HG02970 (cell line): Measurements from ENCODE around the gene COQ2.
"Not testable (repeated sequence)": the region's sequence is repeated elsewhere in the genome, so short reads cannot be mapped to it uniquely, and the experiment has no call there.

Source experiments
- ATAC-seq: cut with Tn5 transposase; IDR thresholded peaks from one replicate; pipeline ENCODE4 v1.9.1; 2021; ENCODE audit warnings: mild to moderate bottlenecking, moderate library complexity, moderate number of reproducible peaks; ENCODE audit not compliant: unreplicated experiment, low FRiP score

The COQ2 gene

GRCh38 chr4:83285055-83285407 lies 433 bp upstream of the COQ2 start:
- no peak for ATAC-seq

- ATAC-seq = no peak
These were observed 1.4 kb downstream of the COQ2 start for GRCh38 chr4:83283181-83283580.

GRCh38 chr4:83282049-83282535 lies 2.5 kb downstream of the COQ2 start:
- no peak for ATAC-seq

GRCh38 chr4:83281307-83281706 lies 3.3 kb downstream of the COQ2 start:
- no peak for ATAC-seq

- ATAC-seq = no peak
These were observed 8.1 kb downstream of the COQ2 start for GRCh38 chr4:83276299-83277040.

- not testable (repeated sequence) for ATAC-seq
These were observed 10.7 kb downstream of the COQ2 start for GRCh38 chr4:83273926-83274325.

- no peak for ATAC-seq
These were observed 11.7 kb downstream of the COQ2 start for GRCh38 chr4:83272900-83273299.

GRCh38 chr4:83269256-83269655 lies 15.3 kb downstream of the COQ2 start:
- ATAC-seq = no peak

GRCh38 chr4:83268491-83268890 lies 16.1 kb downstream of the COQ2 start:
- no peak for ATAC-seq

- ATAC-seq = no peak
These were observed 16.6 kb downstream of the COQ2 start for GRCh38 chr4:83267830-83268475.

GRCh38 chr4:83267121-83267829 lies 17.3 kb downstream of the COQ2 start:
- ATAC-seq = no peak

GRCh38 chr4:83266689-83267088 lies 17.9 kb downstream of the COQ2 start:
- ATAC-seq = no peak

- ATAC-seq = no peak
These were observed 21.5 kb downstream of the COQ2 start for GRCh38 chr4:83263106-83263505.

GRCh38 chr4:83262682-83263081 lies 21.9 kb downstream of the COQ2 start:
- ATAC-seq = no peak

- no peak for ATAC-seq
These were observed 23.3 kb downstream of the COQ2 start for GRCh38 chr4:83261307-83261706.

- ATAC-seq = no peak
These were observed 25.0 kb downstream of the COQ2 start for GRCh38 chr4:83259586-83259985.

- no peak for ATAC-seq
These were observed 26.1 kb downstream of the COQ2 start for GRCh38 chr4:83258461-83258860.

- ATAC-seq = no peak
These were observed 26.8 kb downstream of the COQ2 start for GRCh38 chr4:83257811-83258210.

- ATAC-seq = no peak
These were observed 29.0 kb downstream of the COQ2 start for GRCh38 chr4:83255584-83255983.

- ATAC-seq = no peak
These were observed 31.7 kb downstream of the COQ2 start for GRCh38 chr4:83252782-83253405.

- ATAC-seq = no peak
These were observed 33.2 kb downstream of the COQ2 start for GRCh38 chr4:83251447-83251830.
